ENCODE results near the gene NHLRC3. TPM values are rescaled to one million over a fixed set of nuclear protein-coding genes. Genes with fewer than 3 reads are reported as not detected.

Gene NHLRC3
- total RNA-seq, 4 donors from 2014 or later: 5.4 to 13.9 (median 8.7) TPM

DNA sequence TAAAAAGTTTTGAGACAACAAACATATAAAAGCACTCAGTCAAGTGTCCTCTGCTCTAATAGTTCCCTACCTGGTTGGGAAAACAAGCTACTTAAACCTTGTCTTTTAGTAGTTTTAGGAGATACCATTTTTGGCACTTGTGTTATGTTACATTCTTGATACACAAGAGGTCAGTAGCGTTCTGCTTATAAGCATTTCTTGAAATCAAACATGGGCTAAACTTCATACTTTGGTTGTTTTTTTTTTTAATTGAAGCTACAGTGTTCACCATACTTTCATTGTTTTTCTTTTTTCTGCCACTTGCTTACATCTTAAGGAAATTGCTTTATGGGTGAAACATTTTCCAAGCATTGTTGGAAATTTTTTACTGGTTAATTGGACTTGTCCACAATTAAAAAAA, 12.9 kb downstream of the NHLRC3 start:
- Histone ChIP-seq H3K4me1 (peaks cover 0 to 33% (median 0%) of the 10 kb centered on the region in 3 donors), H3K27ac (peak overlapping the region in 1 of 4 donors; percentile 42), H3K27me3 (no peaks in the 10 kb centered on the region), H3K4me3 (no peak overlapping the region), H3K36me3 (no peaks in the 10 kb centered on the region), H3K9me3 (no peaks in the 10 kb centered on the region)
- 25 to 40% methylated on average over 1 of the region's 1 CpG for WGBS, 2 donors
- intact Hi-C loops (cut with DNase I): no loop called here
- TF ChIP-seq, protein P1, sequence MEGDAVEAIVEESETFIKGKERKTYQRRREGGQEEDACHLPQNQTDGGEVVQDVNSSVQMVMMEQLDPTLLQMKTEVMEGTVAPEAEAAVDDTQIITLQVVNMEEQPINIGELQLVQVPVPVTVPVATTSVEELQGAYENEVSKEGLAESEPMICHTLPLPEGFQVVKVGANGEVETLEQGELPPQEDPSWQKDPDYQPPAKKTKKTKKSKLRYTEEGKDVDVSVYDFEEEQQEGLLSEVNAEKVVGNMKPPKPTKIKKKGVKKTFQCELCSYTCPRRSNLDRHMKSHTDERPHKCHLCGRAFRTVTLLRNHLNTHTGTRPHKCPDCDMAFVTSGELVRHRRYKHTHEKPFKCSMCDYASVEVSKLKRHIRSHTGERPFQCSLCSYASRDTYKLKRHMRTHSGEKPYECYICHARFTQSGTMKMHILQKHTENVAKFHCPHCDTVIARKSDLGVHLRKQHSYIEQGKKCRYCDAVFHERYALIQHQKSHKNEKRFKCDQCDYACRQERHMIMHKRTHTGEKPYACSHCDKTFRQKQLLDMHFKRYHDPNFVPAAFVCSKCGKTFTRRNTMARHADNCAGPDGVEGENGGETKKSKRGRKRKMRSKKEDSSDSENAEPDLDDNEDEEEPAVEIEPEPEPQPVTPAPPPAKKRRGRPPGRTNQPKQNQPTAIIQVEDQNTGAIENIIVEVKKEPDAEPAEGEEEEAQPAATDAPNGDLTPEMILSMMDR (IDR thresholded peaks at IDR 0.05): peak in 4 of 6 experiments; percentile 6 to 35 (median 16)
- no peak for TF ChIP-seq POLR2A (IDR thresholded peaks at IDR 0.05)
- DNase-seq: no peak

GRCh38 chr13:39052944-39053343, 14.7 kb downstream of the NHLRC3 start:
- H3K4me1 ChIP-seq: peaks cover 0 to 18% (median 0%) of the 10 kb centered on the region in 3 donors
- no peaks in the 10 kb centered on the region for H3K27me3 ChIP-seq
- 69 to 82% methylated on average over 6 of the region's 6 CpGs for WGBS, 2 donors
- H3K4me3 ChIP-seq: no peak overlapping the region
- no peak for TF ChIP-seq POLR2A (IDR thresholded peaks at IDR 0.05)
- TF ChIP-seq, protein P1 (IDR thresholded peaks at IDR 0.05): no peak
- H3K9me3 ChIP-seq: no peaks in the 10 kb centered on the region
- intact Hi-C loops (cut with DNase I): no loop called here
- no peaks in the 10 kb centered on the region for H3K36me3 ChIP-seq
- DNase-seq: no peak
- no peak overlapping the region for H3K27ac ChIP-seq

GRCh38 chr13:39054112-39054511, 15.9 kb downstream of the NHLRC3 start:
- no peaks in the 10 kb centered on the region for H3K9me3 ChIP-seq
- peaks cover 0 to 7% (median 0%) of the 10 kb centered on the region in 3 donors for H3K4me1 ChIP-seq
- H3K27me3 ChIP-seq: no peaks in the 10 kb centered on the region
- 80 to 86% methylated on average over 3 of the region's 3 CpGs for WGBS, 2 donors
- H3K36me3 ChIP-seq: no peaks in the 10 kb centered on the region
- no peak overlapping the region for H3K27ac ChIP-seq
- DNase-seq: no peak
- no peak overlapping the region for H3K4me3 ChIP-seq
- intact Hi-C loops (cut with DNase I): no loop called here
- TF ChIP-seq POLR2A (IDR thresholded peaks at IDR 0.05): no peak
- TF ChIP-seq, protein P1 (IDR thresholded peaks at IDR 0.05): no peak

- no peaks in the 10 kb centered on the region for H3K36me3 ChIP-seq
- intact Hi-C loops (cut with DNase I): no loop called here
- WGBS, 2 donors: 84 to 100% methylated on average over 1 of the region's 1 CpG
Observed at GRCh38 chr13:39056018-39056417, 17.8 kb downstream of the NHLRC3 start.

DNA sequence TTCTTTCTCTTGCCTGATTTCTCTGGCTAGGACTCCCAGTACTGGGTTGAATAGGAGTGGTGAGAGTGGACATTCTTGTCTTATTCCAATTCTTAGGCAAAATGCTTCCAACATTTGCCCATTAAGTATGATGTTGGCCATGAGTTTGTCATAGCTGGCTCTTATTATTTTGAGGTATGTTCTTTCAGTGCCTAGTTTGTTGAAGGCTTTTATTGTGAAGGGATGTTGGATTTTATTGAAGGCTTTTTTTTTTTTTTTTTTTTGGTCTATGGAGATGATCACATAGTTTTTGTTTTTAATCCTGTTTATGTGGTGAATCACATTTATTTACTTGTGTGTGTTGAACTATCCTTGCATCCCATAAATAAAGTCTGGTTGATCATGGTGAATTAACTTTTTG, 19.8 kb downstream of the NHLRC3 start:
- Histone ChIP-seq H3K4me3 (no peak overlapping the region), H3K9me3 (no peaks in the 10 kb centered on the region), H3K27ac (no peak overlapping the region), H3K4me1 (no peaks in the 10 kb centered on the region), H3K36me3 (no peaks in the 10 kb centered on the region), H3K27me3 (no peaks in the 10 kb centered on the region)
- DNase-seq: no peak
- no peak for TF ChIP-seq POLR2A (IDR thresholded peaks at IDR 0.05)
- TF ChIP-seq, protein P1 (IDR thresholded peaks at IDR 0.05): no peak
- intact Hi-C loops (cut with DNase I): no loop called here

More at GRCh38 chr13:39056018-39056417, 17.8 kb downstream of the NHLRC3 start:
- Histone ChIP-seq H3K4me3 (no peak overlapping the region), H3K9me3 (no peaks in the 10 kb centered on the region), H3K4me1 (no peaks in the 10 kb centered on the region), H3K27me3 (no peaks in the 10 kb centered on the region), H3K27ac (no peak overlapping the region)
- DNase-seq: no peak
- TF ChIP-seq, protein P1 (IDR thresholded peaks at IDR 0.05): no peak
- no peak for TF ChIP-seq POLR2A (IDR thresholded peaks at IDR 0.05)
